HG03175 (cell line): ENCODE results near the gene NUDT14.

Experiments used
- ATAC-seq: cut with Tn5 transposase; IDR thresholded peaks from one replicate; pipeline ENCODE4 v1.9.1; 2021; ENCODE audit warnings: mild to moderate bottlenecking, moderate library complexity; ENCODE audit not compliant: unreplicated experiment

The NUDT14 gene

GRCh38 chr14:105199093-105199492 is 18.0 kb upstream of the NUDT14 start:
- no peak for ATAC-seq

DNA sequence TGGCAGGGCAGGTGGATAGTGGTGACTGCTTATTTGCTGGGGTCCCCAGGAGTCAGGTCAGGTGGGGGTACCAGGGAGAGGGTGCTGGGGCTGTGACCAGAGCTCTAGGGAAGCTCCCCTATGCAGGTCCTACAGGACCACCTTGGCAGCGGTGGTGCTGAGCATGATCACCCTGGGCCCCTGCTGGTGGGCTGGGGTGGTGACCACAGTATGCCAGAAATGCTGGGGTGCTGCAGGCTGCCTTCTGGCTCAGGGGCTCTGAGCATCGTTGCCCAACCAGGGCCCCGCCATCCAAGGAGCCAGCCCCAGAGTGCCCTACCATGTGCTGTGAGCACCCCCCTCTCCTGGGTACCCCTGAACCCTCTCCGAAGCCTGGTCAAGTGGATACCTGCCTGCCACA is 17.5 kb upstream of the NUDT14 start:
- ATAC-seq: no peak

- no peak for ATAC-seq
These were observed 16.1 kb upstream of the NUDT14 start for GRCh38 chr14:105197211-105197641.

- no peak for ATAC-seq
These were observed 15.3 kb upstream of the NUDT14 start for GRCh38 chr14:105196265-105196960.

DNA sequence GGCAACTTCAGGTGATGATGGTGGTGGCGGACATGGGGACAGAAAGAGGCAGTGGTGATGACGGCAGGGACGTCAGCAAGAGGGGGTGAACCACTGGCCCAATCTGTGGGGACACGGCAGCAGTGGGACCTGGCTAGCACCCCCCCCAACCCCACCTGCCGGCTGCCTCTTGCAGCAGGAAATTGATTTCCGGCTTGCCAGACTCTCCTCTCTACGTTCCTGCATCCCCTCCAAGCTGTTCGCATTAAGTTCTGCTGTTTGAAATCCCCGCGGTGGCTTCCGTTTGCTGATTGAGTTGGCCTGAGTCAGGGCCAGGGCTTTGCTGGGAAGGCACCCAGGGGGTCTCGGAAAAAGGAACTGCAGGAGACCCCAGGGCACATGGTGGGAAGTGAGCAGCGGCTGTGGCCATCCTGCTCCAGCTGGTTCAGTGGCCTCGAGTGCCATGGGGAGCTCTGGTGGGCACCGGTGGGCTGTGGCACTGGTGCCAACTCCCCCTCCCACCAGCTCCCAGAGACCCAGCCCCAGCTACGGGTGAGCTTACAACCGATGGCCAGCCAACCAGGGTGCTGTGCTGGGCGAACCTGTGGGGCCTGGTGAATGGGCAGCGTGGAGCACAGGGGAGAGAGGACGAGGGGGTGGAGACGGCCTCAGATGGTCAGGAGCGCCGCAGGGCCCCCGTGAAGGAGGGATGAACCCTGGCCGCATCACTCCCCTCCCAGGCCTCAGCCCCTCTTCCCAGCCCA is 14.6 kb upstream of the NUDT14 start:
- no peak for ATAC-seq

DNA sequence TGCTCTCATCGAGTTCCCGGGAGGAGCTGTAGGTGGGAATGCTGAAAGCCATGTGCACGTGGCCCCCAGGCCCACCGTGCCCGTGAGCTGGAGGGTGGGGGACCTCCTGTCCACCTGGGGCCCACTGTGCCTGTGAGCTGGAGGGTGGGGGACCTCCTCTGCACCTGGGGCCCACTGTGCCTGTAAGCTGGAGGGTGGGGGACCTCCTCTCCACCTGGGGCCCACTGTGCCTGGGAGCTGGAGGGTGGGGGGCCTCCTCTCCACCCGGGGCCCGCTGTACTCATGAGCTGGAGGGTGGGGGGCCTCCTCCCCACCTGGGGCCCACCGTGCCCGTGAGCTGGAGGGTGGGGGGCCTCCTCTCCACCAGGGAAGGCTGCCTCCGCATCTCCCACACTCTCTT is 13.9 kb upstream of the NUDT14 start:
- ATAC-seq: no peak

- no peak for ATAC-seq
These were observed 13.0 kb upstream of the NUDT14 start for GRCh38 chr14:105193916-105194782.

DNA sequence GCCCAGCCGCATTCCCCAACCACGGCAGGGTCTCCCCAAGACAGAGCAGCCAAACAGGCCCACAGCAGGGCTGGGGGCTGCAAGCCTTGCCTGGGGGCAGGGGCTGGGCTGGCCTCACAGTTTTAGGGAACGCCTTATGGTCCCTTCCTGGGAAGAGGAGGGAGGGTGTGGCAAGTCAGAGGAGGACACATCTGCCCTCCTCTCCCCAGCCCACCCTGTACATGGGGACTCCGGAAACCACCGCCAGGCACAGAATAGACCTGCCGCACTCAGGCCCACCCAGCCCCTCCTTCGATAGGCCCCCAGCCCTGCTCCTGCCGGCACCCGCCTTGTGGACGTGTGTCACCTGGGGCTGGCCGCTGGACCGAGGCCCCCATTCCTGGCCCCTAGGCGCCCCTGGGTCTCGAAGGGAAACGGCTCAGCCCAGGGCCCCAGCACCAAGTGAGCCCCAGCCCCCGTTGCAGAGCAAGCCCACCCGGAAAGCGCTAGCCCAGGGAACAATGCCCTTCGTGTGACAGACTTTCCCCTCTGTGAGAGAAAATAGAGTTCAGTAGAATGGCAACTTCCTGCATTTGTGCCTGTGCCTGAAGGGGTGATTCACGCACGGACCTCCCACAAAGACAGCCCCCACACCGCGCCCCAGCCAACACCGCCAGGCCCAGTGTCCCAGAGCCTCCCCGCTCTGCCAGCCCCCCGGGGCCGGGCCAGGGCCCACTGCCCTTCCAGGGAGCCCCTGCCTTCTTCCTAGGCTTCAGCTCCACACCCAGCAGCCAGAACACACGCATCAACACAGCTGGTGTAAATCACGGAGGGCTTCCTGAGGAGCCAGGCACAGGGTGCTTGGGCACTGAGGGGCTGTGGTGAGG is 12.0 kb upstream of the NUDT14 start:
- no peak for ATAC-seq

DNA sequence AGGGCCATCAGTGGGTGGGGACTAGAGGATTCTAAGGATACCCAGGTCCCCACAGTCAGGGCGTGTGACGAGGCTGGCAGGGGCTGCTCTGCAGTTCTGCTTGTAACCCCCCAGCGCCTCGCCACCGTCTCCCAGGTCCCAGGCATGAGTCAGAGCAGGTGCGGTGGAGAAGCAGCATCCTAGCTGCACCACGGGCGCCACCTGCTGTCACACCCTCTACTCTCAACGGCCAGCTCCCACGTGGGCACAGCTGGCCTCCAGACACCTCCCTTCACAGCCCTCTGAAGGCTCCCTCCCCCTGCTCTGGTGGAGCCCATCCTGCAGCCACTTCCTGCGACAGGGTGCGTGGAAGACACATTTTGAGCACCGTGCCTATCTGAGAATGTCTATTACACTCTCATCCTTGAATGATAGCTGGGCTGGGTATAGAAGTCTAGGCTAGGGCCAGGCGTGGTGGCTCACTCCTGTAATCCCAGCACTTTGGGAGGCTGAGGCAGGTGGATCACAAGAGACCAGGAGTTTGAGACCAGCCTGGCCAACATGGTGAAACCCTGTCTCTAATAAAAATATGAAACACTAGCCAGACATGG is 6.9 kb upstream of the NUDT14 start:
- ATAC-seq: no peak

- ATAC-seq: no peak
These were observed 6.0 kb upstream of the NUDT14 start for GRCh38 chr14:105187116-105187515.

GRCh38 chr14:105185973-105186372 is 4.9 kb upstream of the NUDT14 start:
- ATAC-seq: no peak

GRCh38 chr14:105185001-105185400 is 3.9 kb upstream of the NUDT14 start:
- ATAC-seq: no peak

DNA sequence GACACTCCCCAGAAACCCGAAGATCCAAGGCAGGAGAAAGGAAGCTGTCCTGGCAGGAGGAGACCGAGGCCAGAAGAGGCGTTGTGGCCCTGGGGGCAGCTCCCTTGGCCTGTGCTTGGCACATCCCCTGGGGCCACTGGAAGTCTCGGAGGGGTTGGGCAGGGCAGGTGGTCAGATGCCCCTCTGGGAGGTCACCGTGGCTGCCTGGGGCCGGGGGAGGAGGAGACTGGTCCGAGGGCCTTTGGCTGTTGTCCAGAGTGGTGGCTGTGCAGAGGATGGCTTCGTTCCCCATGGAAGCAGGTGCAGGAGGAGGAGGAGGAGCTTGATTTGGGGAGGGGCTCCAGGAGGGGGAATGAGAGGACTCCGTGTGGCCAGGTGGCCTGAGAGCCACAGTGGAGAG is 3.3 kb upstream of the NUDT14 start:
- no peak for ATAC-seq

- ATAC-seq: no peak
These were observed 1.3 kb upstream of the NUDT14 start for GRCh38 chr14:105182296-105183020.

GRCh38 chr14:105181549-105182295 is 610 bp upstream of the NUDT14 start:
- no peak for ATAC-seq

DNA sequence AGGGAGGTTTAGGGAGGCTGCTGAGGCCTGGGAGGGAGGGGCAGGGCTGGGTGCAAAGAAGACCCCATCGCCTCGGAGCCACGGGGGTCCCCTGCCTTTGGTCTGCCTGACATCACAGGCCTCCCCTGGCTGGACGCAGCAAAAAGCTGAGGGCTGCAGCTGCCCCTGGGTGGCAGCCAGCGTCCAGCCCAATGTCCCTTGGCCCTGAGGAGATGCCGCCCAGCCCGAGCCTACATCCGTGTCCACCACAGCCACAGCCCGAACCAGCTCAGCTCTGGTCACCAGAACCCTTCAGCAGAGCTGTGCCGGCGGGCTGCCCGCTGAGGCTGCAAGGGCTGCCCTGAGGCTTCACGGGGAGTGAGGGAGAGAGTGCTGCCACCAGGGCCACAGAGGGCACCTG is 1.9 kb downstream of the NUDT14 start:
- ATAC-seq: no peak

DNA sequence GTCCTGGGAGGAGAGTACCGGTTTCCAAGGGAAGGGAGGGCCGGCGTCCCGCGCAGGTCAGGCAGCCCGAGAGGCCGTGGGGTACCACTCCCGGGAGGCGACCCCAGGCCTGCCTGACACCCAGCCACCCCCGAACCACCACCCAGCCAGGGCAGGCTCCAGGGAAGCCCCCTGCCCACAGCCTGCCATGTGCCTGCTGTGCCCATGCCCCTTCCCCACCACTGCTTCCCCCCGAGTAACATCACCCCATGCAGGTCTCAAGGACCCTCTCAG is 2.3 kb downstream of the NUDT14 start:
- no peak for ATAC-seq

DNA sequence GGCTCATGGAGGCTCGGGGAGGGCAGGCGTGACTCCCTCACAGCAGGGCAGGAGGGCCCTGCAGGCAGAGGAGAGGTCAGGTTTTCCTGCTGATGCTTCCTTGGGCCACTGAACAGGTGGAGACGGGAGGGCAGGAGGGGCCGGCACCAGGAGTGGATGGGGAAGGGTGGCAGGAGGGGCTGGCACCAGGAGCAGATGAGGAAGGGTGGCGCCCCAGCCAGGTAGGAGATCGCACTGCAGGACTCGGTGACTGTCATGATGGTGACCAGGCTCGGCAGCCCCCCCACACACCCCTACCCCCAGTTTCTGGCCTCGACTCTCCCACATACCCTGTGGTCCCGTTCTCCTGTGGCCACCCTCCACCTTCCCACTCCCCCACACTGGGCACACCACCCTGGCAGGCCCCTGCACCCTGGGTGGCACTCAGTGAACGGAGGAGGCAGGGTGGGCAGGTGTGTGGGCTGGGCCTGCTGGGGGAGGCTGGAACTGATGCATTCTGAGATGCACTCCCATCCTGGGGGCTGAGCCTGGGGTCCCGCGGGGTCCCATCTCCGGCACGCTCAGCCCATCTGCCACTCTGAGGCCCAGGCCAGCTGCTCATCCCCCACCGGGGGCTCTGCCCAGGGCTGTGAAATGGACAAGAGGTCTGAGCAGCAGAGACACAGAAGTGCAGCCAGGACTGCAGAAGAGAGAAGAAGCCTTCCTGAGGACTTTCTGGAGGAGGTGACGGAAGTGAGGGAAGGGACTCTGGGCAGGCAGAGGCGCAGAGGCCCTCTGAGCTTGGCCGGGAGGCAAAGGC is 2.8 kb downstream of the NUDT14 start:
- ATAC-seq: no peak
